ENCODE measurements around the gene ZBBX.
"Not testable (repeated sequence)": the region's sequence is repeated elsewhere in the genome, so short reads cannot be mapped to it uniquely, and the experiment has no call there.

ZBBX gene

GRCh38 chr3:167380004-167380689, at the start of gene ZBBX:
TSS of gene ZBBX (minus strand) at chr3:167380297. CDS start at chr3:167372901, 7,396 bp downstream.
- peak; percentile 73 for DNase-seq (ENCODE audit: low spot score)
- peak; percentile 85 for TF ChIP-seq CTCF (IDR thresholded peaks at IDR 0.05; ENCODE audit: extremely low read depth, missing control alignments)

GRCh38 chr3:167426962-167427361, 46.9 kb upstream of the ZBBX start:
- not testable (repeated sequence) for DNase-seq (ENCODE audit: low spot score)

- not testable (repeated sequence) for DNase-seq (ENCODE audit: low spot score)
Observed at GRCh38 chr3:167422396-167422795, 42.3 kb upstream of the ZBBX start.

- DNase-seq (ENCODE audit: low spot score) = no peak
- TF ChIP-seq CTCF (IDR thresholded peaks at IDR 0.05; ENCODE audit: extremely low read depth, missing control alignments) = no peak
Observed at GRCh38 chr3:167409611-167410010, 29.5 kb upstream of the ZBBX start.

- peak; percentile 8 for TF ChIP-seq CTCF (IDR thresholded peaks at IDR 0.05; ENCODE audit: extremely low read depth, missing control alignments)
Observed at GRCh38 chr3:167406876-167407492, 26.9 kb upstream of the ZBBX start.

GRCh38 chr3:167397826-167398225, 17.7 kb upstream of the ZBBX start:
- no peak for DNase-seq (ENCODE audit: low spot score)
- TF ChIP-seq CTCF (IDR thresholded peaks at IDR 0.05; ENCODE audit: extremely low read depth, missing control alignments) = no peak

More at GRCh38 chr3:167406876-167407492, 26.9 kb upstream of the ZBBX start:
- peak; percentile 7 for DNase-seq (ENCODE audit: low spot score)

GRCh38 chr3:167396075-167396474, 16.0 kb upstream of the ZBBX start:
- TF ChIP-seq CTCF (IDR thresholded peaks at IDR 0.05; ENCODE audit: extremely low read depth, missing control alignments) = no peak
- no peak for DNase-seq (ENCODE audit: low spot score)

- DNase-seq (ENCODE audit: low spot score) = no peak
- TF ChIP-seq CTCF (IDR thresholded peaks at IDR 0.05; ENCODE audit: extremely low read depth, missing control alignments) = no peak
Observed at GRCh38 chr3:167394003-167394402, 13.9 kb upstream of the ZBBX start.
